Endothelial cell of umbilical vein (primary cell): ENCODE measurements around the gene FAM32A. TPM values are rescaled to one million over a fixed set of nuclear protein-coding genes. Genes with fewer than 3 reads are reported as not detected.

Experiments
- BruUV-seq: library from RNA; stranded (reverse); fragments of 400-500 nt; replicated peaks from 2 replicates; lab custom pipeline; 2021; lab: Mats Ljungman, UMichigan
- CTCF ChIA-PET: fragments of 300-600, 350-600 bp; sonication (Branson Sonifier 250); formaldehyde crosslinking; loops from one replicate; lab custom pipeline; 2021; ENCODE audit warnings: antibody characterized with exemption, inconsistent platforms; lab: Charles Lee
- POLR2A ChIA-PET: fragments of 300-600, 350-600 bp; sonication (Branson Sonifier 250); formaldehyde crosslinking; loops from one replicate; lab custom pipeline; 2021; ENCODE audit warnings: antibody characterized with exemption, inconsistent platforms; lab: Charles Lee
- DNase-seq: peaks from one replicate; pipeline ENCODE4 v3.0.0-alpha.2; 2011; ENCODE audit warnings: low read depth, low spot score
- FAIRE-seq: peaks from 2 replicates; lab custom pipeline; 2011; peaks lifted over from hg19 to GRCh38; lab: Jason Lieb, UNC
- H2AFZ ChIP-seq: 2 replicates; pipeline ENCODE4 v1.6.0; 2012; ENCODE audit warnings: low read depth, low read length, control low read depth, inconsistent platforms
- H3K27ac ChIP-seq: 2 replicates; pipeline ENCODE4 v1.5.1; 2011; ENCODE audit warnings: low read depth, mild to moderate bottlenecking, control low read depth, low read length, moderate library complexity; ENCODE audit not compliant: insufficient read depth
- H3K27me3 ChIP-seq, 2 experiments: 2 replicates each; pipeline versions ENCODE4 v1.6.0 to v1.6.1; 2011; ENCODE audit warnings: low read length in 2 of 2, mixed read lengths in 1 of 2; ENCODE audit not compliant: control insufficient read depth in 2 of 2, insufficient read depth in 2 of 2
- H3K36me3 ChIP-seq, 2 experiments: 2 replicates in 1 of 2; 3 replicates in 1 of 2; pipeline ENCODE4 v1.5.1; 2011; ENCODE audit warnings: low read length in 2 of 2, mild to moderate bottlenecking in 1 of 2, moderate library complexity in 1 of 2; ENCODE audit not compliant: control insufficient read depth in 2 of 2, insufficient read depth in 2 of 2; ENCODE audit errors: extremely low read depth in 1 of 2
- H3K4me1 ChIP-seq: 3 replicates; pipeline ENCODE4 v1.5.1; 2011; ENCODE audit warnings: mild to moderate bottlenecking, low read length; ENCODE audit not compliant: control insufficient read depth, insufficient read depth; ENCODE audit errors: extremely low read depth
- H3K4me2 ChIP-seq: 2 replicates; pipeline ENCODE4 v1.6.1; 2011; ENCODE audit warnings: low read length, control low read depth, mixed read lengths; ENCODE audit not compliant: insufficient read depth
- H3K4me3 ChIP-seq, 3 experiments: fragments of 200-600 bp in 1 of 3; sonication (generic), shearing (Covaris generic) in 1 of 3; replicated peaks in 1 of 3; 2 replicates each; pipeline ENCODE4 v1.5.1; 2011 to 2016; ENCODE audit warnings: control low read depth in 3 of 3, low read length in 3 of 3, mild to moderate bottlenecking in 2 of 3, inconsistent platforms in 1 of 3, low read depth in 1 of 3, moderate library complexity in 1 of 3; ENCODE audit not compliant: insufficient read depth in 1 of 3
- H3K79me2 ChIP-seq: 2 replicates; pipeline ENCODE4 v1.6.0; 2012; ENCODE audit warnings: low read length, inconsistent platforms; ENCODE audit not compliant: control insufficient read depth, insufficient read depth
- H3K9ac ChIP-seq: replicated peaks from 2 replicates; pipeline ENCODE3; 2011; ENCODE audit warnings: low read length, control low read depth; ENCODE audit not compliant: insufficient read depth; ENCODE audit errors: extremely low read depth
- H3K9me1 ChIP-seq: replicated peaks from 3 replicates; pipeline ENCODE4 v1.6.0; 2011; ENCODE audit warnings: mild to moderate bottlenecking, low read length; ENCODE audit not compliant: control insufficient read depth, insufficient read depth; ENCODE audit errors: extremely low read depth
- H3K9me3 ChIP-seq: replicated peaks from 2 replicates; pipeline ENCODE4 v1.5.1; 2012; ENCODE audit warnings: low read length, inconsistent platforms; ENCODE audit not compliant: control insufficient read depth, insufficient read depth
- H4K20me1 ChIP-seq: replicated peaks from 2 replicates; pipeline ENCODE3; 2011; ENCODE audit warnings: mild to moderate bottlenecking, low read length; ENCODE audit not compliant: control insufficient read depth, insufficient read depth; ENCODE audit errors: extremely low read depth
- CTCF ChIP-seq, 2 donors: IDR thresholded peaks; 1 replicate in 1 of 2; 2 replicates in 1 of 2; pipeline ENCODE4 v1.5.1; 2011; ENCODE audit warnings: low read length in 2 of 2, mild to moderate bottlenecking in 2 of 2, moderate library complexity in 2 of 2, control low read depth in 1 of 2, inconsistent platforms in 1 of 2, low read depth in 1 of 2; ENCODE audit not compliant: insufficient read depth in 1 of 2; ENCODE audit errors: extremely low read depth in 1 of 2
- EZH2 ChIP-seq: IDR thresholded peaks from 2 replicates; pipeline ENCODE4 v1.6.1; 2012; ENCODE audit warnings: borderline replicate concordance, low read depth, mild to moderate bottlenecking, moderate library complexity, low read length, inconsistent platforms; ENCODE audit not compliant: severe bottlenecking
- FOS ChIP-seq: IDR thresholded peaks from 2 replicates; pipeline ENCODE4 v1.6.1; 2011; ENCODE audit warnings: mild to moderate bottlenecking, low read length, moderate library complexity, borderline replicate concordance; ENCODE audit not compliant: insufficient read depth
- GATA2 ChIP-seq: IDR thresholded peaks from 2 replicates; pipeline ENCODE4 v1.7.0; 2011; ENCODE audit warnings: low read depth, mild to moderate bottlenecking, moderate library complexity, mixed read lengths, low read length; ENCODE audit not compliant: insufficient read length, insufficient read depth
- JUN ChIP-seq: IDR thresholded peaks from 2 replicates; pipeline ENCODE4 v1.6.1; 2011; ENCODE audit warnings: borderline replicate concordance, low read depth; ENCODE audit not compliant: insufficient read length, insufficient read depth
- MYC ChIP-seq: IDR thresholded peaks from one replicate; pipeline ENCODE4 v1.6.1; 2011; ENCODE audit warnings: mild to moderate bottlenecking, low read depth, low read length
- dilution Hi-C: fragments of 300-500 bp; cut with MboI; formaldehyde crosslinking; loops from one replicate; pipeline ENCODE4 v1.15.0; 2019; ENCODE audit warnings: low sequenced_read_pairs; ENCODE audit not compliant: extremely low pct_ligation_motif_present
- intact Hi-C: fragments of 100-400 bp; cut with micrococcal nuclease; formaldehyde crosslinking; loops from one replicate; pipeline ENCODE4 v1.10.0; 2022
- polyA plus RNA-seq, 4 experiments: library from polyadenylated mRNA; depleted of rRNA in 3 of 4; stranded (reverse) in 3 of 4; unstranded in 1 of 4; fragments of >200 nt; gene quantifications; 2 replicates each; pipeline versions ENCODE4 v1.2.1 to v1.2.3, GENCODE V29; 2011 to 2012; ENCODE audit warnings: missing spikeins in 1 of 4
- total RNA-seq: library from RNA; stranded (reverse); gene quantifications from 2 replicates; pipeline ENCODE4 v1.2.3, GENCODE V29; 2021
- TF ChIP-seq, protein P1 (sequence below): IDR thresholded peaks from 2 replicates; pipeline ENCODE4 v1.6.1; 2011; ENCODE audit not compliant: insufficient read depth, insufficient read length

Gene FAM32A
- total and polyA plus RNA-seq, 2 donors (not counting 3 experiments of a cell fraction or from before 2014, with no cell fraction given): 82.8 to 130 TPM

DNA sequence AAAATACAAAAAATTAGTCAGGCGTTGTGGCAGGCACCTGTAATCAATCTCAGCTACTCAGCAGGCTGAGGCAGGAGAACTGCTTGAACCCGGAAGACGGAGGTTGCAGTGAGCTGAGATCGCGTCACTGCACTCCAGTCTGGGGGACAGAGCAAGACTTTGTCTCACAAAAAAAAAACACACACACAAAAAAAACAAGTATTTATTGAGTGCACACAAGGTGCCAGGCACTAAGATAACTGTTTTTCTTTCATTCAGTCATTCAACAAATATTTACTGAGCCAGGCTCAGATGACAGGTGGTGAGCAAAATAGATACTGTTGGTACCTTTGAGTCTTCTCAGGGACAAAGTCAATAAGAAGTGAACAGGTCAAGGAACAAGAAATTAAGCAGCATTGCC is 18.2 kb upstream of the FAM32A start:
- ChIA-PET CTCF (no interaction called here), POLR2A (no interaction called here)
- no peaks in the 10 kb centered on the region for H3K4me1 ChIP-seq
- FAIRE-seq (no peak), DNase-seq (no peak)
- no peak overlapping the region for H3K4me2 ChIP-seq
- no peak overlapping the region for H2AFZ ChIP-seq
- no peak for TF ChIP-seq EZH2
- TF ChIP-seq, protein P1, sequence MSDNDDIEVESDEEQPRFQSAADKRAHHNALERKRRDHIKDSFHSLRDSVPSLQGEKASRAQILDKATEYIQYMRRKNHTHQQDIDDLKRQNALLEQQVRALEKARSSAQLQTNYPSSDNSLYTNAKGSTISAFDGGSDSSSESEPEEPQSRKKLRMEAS: no peak
- no peak for TF ChIP-seq FOS
- TF ChIP-seq JUN: no peak
- no peak for TF ChIP-seq GATA2
- no peak for TF ChIP-seq CTCF (IDR thresholded peaks at IDR 0.05; ENCODE audit: extremely low read depth in 1 of 2, insufficient read depth in 1 of 2, low read depth in 1 of 2, low read length in 2 of 2)
- no peak for TF ChIP-seq MYC
- no peaks in the 10 kb centered on the region for H3K79me2 ChIP-seq
- H3K27me3 ChIP-seq: no peaks in the 10 kb centered on the region
- H4K20me1 ChIP-seq: no peaks in the 10 kb centered on the region
- H3K9me1 ChIP-seq: no peaks in the 10 kb centered on the region
- H3K4me3 ChIP-seq: no peak overlapping the region
- no peaks in the 10 kb centered on the region for H3K9me3 ChIP-seq
- intact Hi-C loops (no loop called here), dilution Hi-C loops (no loop called here)
- no TSS peak for BruUV-seq
- no peak overlapping the region for H3K27ac ChIP-seq
- H3K9ac ChIP-seq: no peak overlapping the region
- no peaks in the 10 kb centered on the region for H3K36me3 ChIP-seq
